RPMI8226 (cell line): ENCODE results near the gene YRDC.

Source experiments
- DNase-seq: peaks from one replicate; pipeline ENCODE4 v3.0.0-alpha.2; 2015

The YRDC gene

GRCh38 chr1:37764888-37765441 is 43.0 kb downstream of the YRDC start, which contains the start of gene EPHA10:
EPHA10 (minus strand) TSS chr1:37765120; CDS start chr1:37765066, 54 bp downstream.
- no peak for DNase-seq

- DNase-seq = peak; percentile 69
These were observed 43.6 kb downstream of the YRDC start for GRCh38 chr1:37764414-37764825.

GRCh38 chr1:37763791-37764413 is 44.1 kb downstream of the YRDC start:
- DNase-seq = no peak

GRCh38 chr1:37762516-37762915 is 45.5 kb downstream of the YRDC start:
- DNase-seq = no peak

GRCh38 chr1:37761416-37762095 is 46.5 kb downstream of the YRDC start:
- no peak for DNase-seq

- no peak for DNase-seq
These were observed 48.6 kb downstream of the YRDC start for GRCh38 chr1:37759451-37759850.

- no peak for DNase-seq
These were observed 52.0 kb downstream of the YRDC start for GRCh38 chr1:37755951-37756560.

GRCh38 chr1:37755290-37755689 is 52.7 kb downstream of the YRDC start:
- no peak for DNase-seq

- no peak for DNase-seq
These were observed 54.3 kb downstream of the YRDC start for GRCh38 chr1:37753473-37754321.
